SK-N-SH treated with all-trans-retinoic acid at 6 μM for 48 hours (cell line): ENCODE measurements around the gene TMCC3.

Experiments used
- ATAC-seq: fragments of 200-7000 bp; cut with Tn5 transposase; 3 replicates; pipeline ENCODE4 v1.9.1; 2020; ENCODE audit warnings: mild to moderate bottlenecking, moderate library complexity
- ARNTL ChIP-seq: fragments of 450-650 bp; formaldehyde crosslinking; IDR thresholded peaks from 2 replicates; pipeline ENCODE4 v1.5.0; 2020; ENCODE audit warnings: low read depth, mild to moderate bottlenecking, moderate library complexity, borderline replicate concordance
- CSDC2 ChIP-seq: fragments of 250-450 bp; sonication (Bioruptor Pico); IDR thresholded peaks from 2 replicates; pipeline ENCODE4 v1.5.0; 2020; ENCODE audit warnings: mild to moderate bottlenecking, moderate library complexity
- ESRRG ChIP-seq: fragments of 250-450 bp; sonication (Bioruptor Pico); IDR thresholded peaks from 2 replicates; pipeline ENCODE4 v1.6.1; 2021; ENCODE audit warnings: mild to moderate bottlenecking
- OSR1 ChIP-seq: fragments of 250-450 bp; sonication (Bioruptor Pico); IDR thresholded peaks from 2 replicates; pipeline ENCODE4 v1.8.0; 2022; ENCODE audit warnings: moderate library complexity, mild to moderate bottlenecking, inconsistent platforms
- POU6F1 ChIP-seq: fragments of 250-450 bp; sonication (Bioruptor Pico); IDR thresholded peaks from 2 replicates; pipeline ENCODE4 v1.8.0; 2021; ENCODE audit warnings: low read depth, mild to moderate bottlenecking, moderate library complexity, borderline replicate concordance
- PPARA ChIP-seq: fragments of 250-450 bp; sonication (Bioruptor Pico); IDR thresholded peaks from 2 replicates; pipeline ENCODE4 v1.5.0; 2020; ENCODE audit warnings: mild to moderate bottlenecking, borderline replicate concordance
- RARB ChIP-seq: fragments of 250-450 bp; sonication (Bioruptor Pico); IDR thresholded peaks from 2 replicates; pipeline ENCODE4 v1.8.0; 2021; ENCODE audit warnings: mild to moderate bottlenecking, moderate library complexity
- TCF4 ChIP-seq: fragments of 250-450 bp; sonication (Bioruptor Pico); IDR thresholded peaks from 2 replicates; pipeline ENCODE4 v1.8.0; 2021; ENCODE audit warnings: mild to moderate bottlenecking, moderate library complexity, borderline replicate concordance
- TSHZ2 ChIP-seq: fragments of 250-450 bp; sonication (Bioruptor Pico); IDR thresholded peaks from 2 replicates; pipeline ENCODE4 v1.5.0; 2020; ENCODE audit warnings: mild to moderate bottlenecking, moderate library complexity
- ZC3H10 ChIP-seq: fragments of 250-450 bp; sonication (Bioruptor Pico); IDR thresholded peaks from 2 replicates; pipeline ENCODE4 v1.5.1; 2021; ENCODE audit warnings: mild to moderate bottlenecking, moderate library complexity
- ZFP3 ChIP-seq: fragments of 250-450 bp; sonication (Bioruptor Pico); IDR thresholded peaks from 2 replicates; pipeline ENCODE4 v1.5.0; 2020; ENCODE audit warnings: mild to moderate bottlenecking, moderate library complexity
- ZFP30 ChIP-seq: fragments of 450-650 bp; formaldehyde crosslinking; IDR thresholded peaks from 2 replicates; pipeline ENCODE4 v1.5.0; 2022; ENCODE audit warnings: mild to moderate bottlenecking, moderate library complexity
- ZNF565 ChIP-seq: fragments of 450-650 bp; formaldehyde crosslinking; conservative IDR thresholded peaks from 2 replicates; pipeline ENCODE4 v1.5.0; 2020; ENCODE audit warnings: low read depth, mild to moderate bottlenecking, moderate library complexity
- ZNF70 ChIP-seq: fragments of 450-650 bp; formaldehyde crosslinking; IDR thresholded peaks from 2 replicates; pipeline ENCODE4 v1.5.0; 2020; ENCODE audit warnings: mild to moderate bottlenecking, moderate library complexity
- ZNF8 ChIP-seq: fragments of 450-650 bp; formaldehyde crosslinking; IDR thresholded peaks from 2 replicates; pipeline ENCODE4 v1.5.0; 2020; ENCODE audit warnings: mild to moderate bottlenecking, moderate library complexity
- TF ChIP-seq, protein P1 (sequence below): fragments of 250-450 bp; sonication (Bioruptor Pico); IDR thresholded peaks from 2 replicates; pipeline ENCODE4 v1.5.1; 2020; ENCODE audit warnings: low read depth, mild to moderate bottlenecking, moderate library complexity
- TF ChIP-seq, protein P2 (sequence below): fragments of 250-450 bp; sonication (Bioruptor Pico); IDR thresholded peaks from 2 replicates; pipeline ENCODE4 v1.5.1; 2021; ENCODE audit warnings: mild to moderate bottlenecking, moderate library complexity

The TMCC3 gene

GRCh38 chr12:94588346-94588745 is 62.0 kb downstream of the TMCC3 start:
- ATAC-seq = no peak
- TF ChIP-seq POU6F1 (CRISPR knock-in tag) (no peak), ARNTL (CRISPR knock-in tag) (no peak), OSR1 (CRISPR knock-in tag) (no peak), ESRRG (CRISPR knock-in tag) (no peak), CSDC2 (CRISPR knock-in tag) (no peak), ZNF565 (CRISPR knock-in tag) (no peak), RARB (CRISPR knock-in tag) (no peak), ZNF70 (no peak), ZFP3 (no peak), ZC3H10 (CRISPR knock-in tag) (no peak), TSHZ2 (CRISPR knock-in tag) (no peak), ZFP30 (no peak), TCF4 (CRISPR knock-in tag) (no peak)
- TF ChIP-seq, protein P1, sequence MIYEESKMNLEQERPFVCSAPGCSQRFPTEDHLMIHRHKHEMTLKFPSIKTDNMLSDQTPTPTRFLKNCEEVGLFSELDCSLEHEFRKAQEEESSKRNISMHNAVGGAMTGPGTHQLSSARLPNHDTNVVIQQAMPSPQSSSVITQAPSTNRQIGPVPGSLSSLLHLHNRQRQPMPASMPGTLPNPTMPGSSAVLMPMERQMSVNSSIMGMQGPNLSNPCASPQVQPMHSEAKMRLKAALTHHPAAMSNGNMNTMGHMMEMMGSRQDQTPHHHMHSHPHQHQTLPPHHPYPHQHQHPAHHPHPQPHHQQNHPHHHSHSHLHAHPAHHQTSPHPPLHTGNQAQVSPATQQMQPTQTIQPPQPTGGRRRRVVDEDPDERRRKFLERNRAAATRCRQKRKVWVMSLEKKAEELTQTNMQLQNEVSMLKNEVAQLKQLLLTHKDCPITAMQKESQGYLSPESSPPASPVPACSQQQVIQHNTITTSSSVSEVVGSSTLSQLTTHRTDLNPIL = no peak
- TF ChIP-seq, protein P2, sequence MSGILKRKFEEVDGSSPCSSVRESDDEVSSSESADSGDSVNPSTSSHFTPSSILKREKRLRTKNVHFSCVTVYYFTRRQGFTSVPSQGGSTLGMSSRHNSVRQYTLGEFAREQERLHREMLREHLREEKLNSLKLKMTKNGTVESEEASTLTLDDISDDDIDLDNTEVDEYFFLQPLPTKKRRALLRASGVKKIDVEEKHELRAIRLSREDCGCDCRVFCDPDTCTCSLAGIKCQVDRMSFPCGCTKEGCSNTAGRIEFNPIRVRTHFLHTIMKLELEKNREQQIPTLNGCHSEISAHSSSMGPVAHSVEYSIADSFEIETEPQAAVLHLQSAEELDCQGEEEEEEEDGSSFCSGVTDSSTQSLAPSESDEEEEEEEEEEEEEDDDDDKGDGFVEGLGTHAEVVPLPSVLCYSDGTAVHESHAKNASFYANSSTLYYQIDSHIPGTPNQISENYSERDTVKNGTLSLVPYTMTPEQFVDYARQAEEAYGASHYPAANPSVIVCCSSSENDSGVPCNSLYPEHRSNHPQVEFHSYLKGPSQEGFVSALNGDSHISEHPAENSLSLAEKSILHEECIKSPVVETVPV = no peak

DNA sequence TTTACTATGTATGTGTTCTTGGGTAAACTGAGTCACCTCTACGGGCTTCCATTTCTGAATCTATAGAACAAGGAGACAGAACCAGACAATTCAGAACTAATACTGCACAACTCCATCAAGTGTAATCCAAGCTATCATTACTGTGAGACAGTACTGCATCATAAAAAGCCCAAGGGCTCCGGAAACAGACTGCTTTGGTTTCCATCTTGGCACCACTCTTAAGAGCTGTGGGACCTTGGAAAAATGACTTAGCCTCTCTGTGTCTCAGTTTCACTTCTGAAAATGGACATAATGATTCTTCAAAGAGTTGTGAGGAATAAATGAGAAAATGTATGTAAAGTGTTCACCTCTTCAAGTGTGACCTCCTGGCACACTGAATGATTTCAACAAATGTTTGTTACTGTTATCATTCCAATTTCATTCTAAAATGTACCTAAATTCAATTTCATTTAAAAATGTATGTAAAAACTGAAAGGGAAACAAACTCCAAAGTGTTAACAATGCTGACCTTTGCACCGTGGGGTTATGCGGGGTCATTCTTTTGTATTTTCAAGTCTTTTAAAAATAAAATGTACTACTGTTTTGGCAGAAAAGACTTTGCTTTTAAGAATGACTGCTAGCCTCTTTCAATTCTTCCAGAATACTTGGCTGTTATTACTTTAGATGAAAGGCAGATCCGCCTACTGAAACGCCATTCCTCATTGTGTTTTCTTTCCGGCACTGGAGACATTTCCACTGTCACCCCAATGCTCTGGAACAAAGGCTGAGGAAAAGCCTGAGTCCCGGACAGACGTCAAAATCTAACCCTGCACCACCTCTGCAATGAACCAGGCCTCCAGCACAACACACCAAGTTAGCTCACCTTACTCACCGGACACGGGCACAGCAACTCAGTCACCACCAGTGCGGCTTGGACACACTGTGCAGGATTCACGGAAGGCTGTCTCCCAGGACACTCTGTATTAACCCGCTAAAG is 62.8 kb downstream of the TMCC3 start:
- TF ChIP-seq ZC3H10 (CRISPR knock-in tag) (no peak), POU6F1 (CRISPR knock-in tag) (no peak), TSHZ2 (CRISPR knock-in tag) (no peak), PPARA (CRISPR knock-in tag) (no peak), ZFP30 (no peak), OSR1 (CRISPR knock-in tag) (no peak), ESRRG (CRISPR knock-in tag) (no peak), ZNF8 (CRISPR knock-in tag) (no peak), RARB (CRISPR knock-in tag) (no peak)
- no peak for ATAC-seq
